ENCODE data around the gene KIAA1328. TPM values are rescaled to one million over a fixed set of nuclear protein-coding genes. Genes with fewer than 3 reads are reported as not detected.
"Not testable (repeated sequence)": the region's sequence is repeated elsewhere in the genome, so short reads cannot be mapped to it uniquely, and the experiment has no call there.

Gene KIAA1328
- total RNA-seq, 1 donor from 2014 or later: 17.2 TPM

- H3K4me1 ChIP-seq: no peaks in the 10 kb centered on the region
- H3K36me3 ChIP-seq: no peaks in the 10 kb centered on the region
- intact Hi-C loops (cut with DNase I): no loop called here
- H3K27ac ChIP-seq: no peak overlapping the region
- TF ChIP-seq POLR2A (IDR thresholded peaks at IDR 0.05): no peak
- H3K27me3 ChIP-seq: no peaks in the 10 kb centered on the region
- H3K4me3 ChIP-seq: no peak overlapping the region
- no peaks in the 10 kb centered on the region for H3K9me3 ChIP-seq
- DNase-seq (ENCODE audit: extremely low spot score in 2 of 2): no peak
Measured at GRCh38 chr18:37166491-37166890, 337.6 kb downstream of the KIAA1328 start.

- DNase-seq (ENCODE audit: extremely low spot score in 2 of 2); intact Hi-C loops (cut with DNase I): not testable (repeated sequence)
Measured at GRCh38 chr18:37166966-37167365, 338.0 kb downstream of the KIAA1328 start.

GRCh38 chr18:37170984-37171383 is 342.1 kb downstream of the KIAA1328 start:
- Histone ChIP-seq H3K9me3 (no peaks in the 10 kb centered on the region), H3K27me3 (no peaks in the 10 kb centered on the region), H3K4me1 (no peaks in the 10 kb centered on the region), H3K4me3 (no peak overlapping the region), H3K36me3 (no peaks in the 10 kb centered on the region), H3K27ac (no peak overlapping the region)
- TF ChIP-seq POLR2A (IDR thresholded peaks at IDR 0.05) (no peak), CTCF (IDR thresholded peaks at IDR 0.05) (no peak), POLR2AphosphoS5 (IDR thresholded peaks at IDR 0.05; ENCODE audit: insufficient read depth in 1 of 2, low read depth in 1 of 2) (no peak)
- no peak for DNase-seq (ENCODE audit: extremely low spot score in 2 of 2)
- intact Hi-C loops (cut with DNase I): no loop called here

More at GRCh38 chr18:37166966-37167365, 338.0 kb downstream of the KIAA1328 start:
- H3K27me3 ChIP-seq, H3K36me3 ChIP-seq, H3K4me3 ChIP-seq, H3K27ac ChIP-seq, H3K4me1 ChIP-seq, H3K9me3 ChIP-seq: not testable (repeated sequence)

GRCh38 chr18:37173384-37173783 is 344.5 kb downstream of the KIAA1328 start:
- no peak for TF ChIP-seq CTCF (IDR thresholded peaks at IDR 0.05)
- intact Hi-C loops (cut with DNase I): no loop called here
- H3K36me3 ChIP-seq: no peaks in the 10 kb centered on the region
- no peak for DNase-seq (ENCODE audit: extremely low spot score in 2 of 2)
- no peaks in the 10 kb centered on the region for H3K27me3 ChIP-seq
- no peak overlapping the region for H3K4me3 ChIP-seq
- no peaks in the 10 kb centered on the region for H3K9me3 ChIP-seq
- H3K4me1 ChIP-seq: no peaks in the 10 kb centered on the region
- H3K27ac ChIP-seq: no peak overlapping the region

GRCh38 chr18:37175727-37176620 is 347.0 kb downstream of the KIAA1328 start:
- DNase-seq (ENCODE audit: extremely low spot score in 2 of 2): no peak
- H3K4me1 ChIP-seq: no peaks in the 10 kb centered on the region
- TF ChIP-seq POLR2AphosphoS5 (IDR thresholded peaks at IDR 0.05; ENCODE audit: insufficient read depth in 1 of 2, low read depth in 1 of 2) (no peak), CTCF (IDR thresholded peaks at IDR 0.05) (no peak)
- H3K9me3 ChIP-seq: no peaks in the 10 kb centered on the region
- H3K27me3 ChIP-seq: no peaks in the 10 kb centered on the region
- intact Hi-C loops (cut with DNase I): no loop called here
- no peaks in the 10 kb centered on the region for H3K36me3 ChIP-seq
- H3K4me3 ChIP-seq: no peak overlapping the region
- H3K27ac ChIP-seq: no peak overlapping the region

GRCh38 chr18:37176621-37176934 is 347.7 kb downstream of the KIAA1328 start:
- Histone ChIP-seq H3K27me3 (no peaks in the 10 kb centered on the region), H3K4me1 (no peaks in the 10 kb centered on the region), H3K27ac (no peak overlapping the region), H3K36me3 (no peaks in the 10 kb centered on the region), H3K9me3 (no peaks in the 10 kb centered on the region), H3K4me3 (no peak overlapping the region)
- TF ChIP-seq CTCF (IDR thresholded peaks at IDR 0.05) (no peak), POLR2A (IDR thresholded peaks at IDR 0.05) (no peak)
- intact Hi-C loops (cut with DNase I): no loop called here
- no peak for DNase-seq (ENCODE audit: extremely low spot score in 2 of 2)

All from vagina (tissue), 2 donors.